ENCODE results near the gene KNL1.
"Not testable (repeated sequence)": the region's sequence is repeated elsewhere in the genome, so short reads cannot be mapped to it uniquely, and the experiment has no call there.

Gene KNL1

GRCh38 chr15:40590667-40591050, 3.4 kb upstream of the KNL1 start:
- no peak for FAIRE-seq

- FAIRE-seq: no peak
Measured at GRCh38 chr15:40591389-40591788, 2.7 kb upstream of the KNL1 start.

- no peak for FAIRE-seq
Measured at GRCh38 chr15:40593165-40593564, 884 bp upstream of the KNL1 start.

- no peak for FAIRE-seq
Measured at GRCh38 chr15:40594429-40594836, 384 bp downstream of the KNL1 start.

GRCh38 chr15:40595219-40595618, 1.2 kb downstream of the KNL1 start:
- FAIRE-seq: no peak

- no peak for FAIRE-seq
Measured at GRCh38 chr15:40595773-40596172, 1.7 kb downstream of the KNL1 start.

GRCh38 chr15:40597024-40597423, 3.0 kb downstream of the KNL1 start:
- FAIRE-seq: no peak

- FAIRE-seq: no peak
Measured at GRCh38 chr15:40598126-40598525, 4.1 kb downstream of the KNL1 start.

GRCh38 chr15:40598672-40599071, 4.6 kb downstream of the KNL1 start:
- FAIRE-seq: no peak

GRCh38 chr15:40600956-40601355, 6.9 kb downstream of the KNL1 start:
- no peak for FAIRE-seq

- FAIRE-seq: no peak
Measured at GRCh38 chr15:40603935-40604334, 9.9 kb downstream of the KNL1 start.

GRCh38 chr15:40613080-40613479, 19.0 kb downstream of the KNL1 start:
- no peak for FAIRE-seq

- FAIRE-seq: no peak
Measured at GRCh38 chr15:40618023-40618422, 24.0 kb downstream of the KNL1 start.

- no peak for FAIRE-seq
Measured at GRCh38 chr15:40618906-40619305, 24.9 kb downstream of the KNL1 start.

- no peak for FAIRE-seq
Measured at GRCh38 chr15:40623361-40623760, 29.3 kb downstream of the KNL1 start.

- FAIRE-seq: no peak
Measured at GRCh38 chr15:40630313-40630712, 36.3 kb downstream of the KNL1 start.

GRCh38 chr15:40633178-40633577, 39.1 kb downstream of the KNL1 start:
- FAIRE-seq: no peak

GRCh38 chr15:40637221-40637745, 43.2 kb downstream of the KNL1 start:
- no peak for FAIRE-seq

GRCh38 chr15:40639677-40640076, 45.6 kb downstream of the KNL1 start:
- no peak for FAIRE-seq

GRCh38 chr15:40647523-40647922, 53.5 kb downstream of the KNL1 start:
- FAIRE-seq: no peak

GRCh38 chr15:40650479-40650878, 56.4 kb downstream of the KNL1 start:
- FAIRE-seq: no peak

- no peak for FAIRE-seq
Measured at GRCh38 chr15:40660686-40661085, 66.6 kb downstream of the KNL1 start.

GRCh38 chr15:40664909-40665308, 70.9 kb downstream of the KNL1 start:
- no peak for FAIRE-seq

GRCh38 chr15:40676290-40676689, 82.2 kb downstream of the KNL1 start:
- FAIRE-seq: not testable (repeated sequence)

GRCh38 chr15:40676906-40677305, 82.9 kb downstream of the KNL1 start:
- FAIRE-seq: not testable (repeated sequence)

- FAIRE-seq: no peak
Measured at GRCh38 chr15:40680151-40680550, 86.1 kb downstream of the KNL1 start.

All from islet of Langerhans (tissue), 1 donor.